Peyer's patch (tissue), 4 donors: ENCODE data around the gene SEMA4A. TPM values are rescaled to one million over a fixed set of nuclear protein-coding genes. Genes with fewer than 3 reads are reported as not detected.

Experiments used
- DNase-seq, 3 donors: peaks; one replicate each; pipeline ENCODE4 v3.0.0-alpha.2; 2017 to 2019
- H3K27ac ChIP-seq, 4 donors: fragments of 200-600 bp; sonication (generic); one replicate each; pipeline ENCODE4 v1.5.1; 2016 to 2019
- H3K27me3 ChIP-seq, 2 donors: fragments of 200-600 bp; sonication (generic); one replicate each; pipeline ENCODE4 v1.5.1; 2019
- H3K36me3 ChIP-seq, 3 donors: fragments of 200-600 bp; sonication (generic); one replicate each; pipeline ENCODE4 v1.5.1; 2016 to 2019
- H3K4me1 ChIP-seq, 4 donors: fragments of 200-600 bp; sonication (generic); one replicate each; pipeline ENCODE4 v1.5.1; 2016 to 2019
- H3K4me3 ChIP-seq, 4 donors: fragments of 200-600 bp; sonication (generic); 1 replicate in 3 of 4; 2 replicates in 1 of 4; pipeline ENCODE4 v1.5.1; 2016 to 2019; ENCODE audit warnings: mild to moderate bottlenecking in 1 of 4
- H3K9me3 ChIP-seq, 4 donors: fragments of 200-600 bp; sonication (generic); one replicate each; pipeline ENCODE4 v1.5.1; 2016 to 2019; ENCODE audit warnings: mild to moderate bottlenecking in 1 of 4
- POLR2A ChIP-seq, 2 donors: fragments of 450-650 bp; IDR thresholded peaks; one replicate each; pipeline ENCODE4 v1.5.1; 2017; ENCODE audit warnings: antibody characterized with exemption in 2 of 2, mild to moderate bottlenecking in 2 of 2, moderate library complexity in 2 of 2
- total RNA-seq, 4 donors: library from RNA; depleted of rRNA; stranded (reverse); fragments of >200 nt; gene quantifications; one replicate each; pipeline ENCODE4 v1.1.0, GENCODE V29; 2016
- TF ChIP-seq, protein P1 (sequence below), 6 experiments: fragments of 450-650 bp in 4 of 6; fragments of 200-600 bp in 2 of 6; sonication (generic) in 1 of 6; IDR thresholded peaks; one replicate each; pipeline ENCODE4 v1.5.1; 2017 to 2019; ENCODE audit warnings: antibody characterized with exemption in 6 of 6, mild to moderate bottlenecking in 3 of 6, moderate library complexity in 1 of 6

The SEMA4A gene
- total RNA-seq, 4 donors from 2014 or later, result 1.5 to 19.0 (median 3.2) TPM

DNA sequence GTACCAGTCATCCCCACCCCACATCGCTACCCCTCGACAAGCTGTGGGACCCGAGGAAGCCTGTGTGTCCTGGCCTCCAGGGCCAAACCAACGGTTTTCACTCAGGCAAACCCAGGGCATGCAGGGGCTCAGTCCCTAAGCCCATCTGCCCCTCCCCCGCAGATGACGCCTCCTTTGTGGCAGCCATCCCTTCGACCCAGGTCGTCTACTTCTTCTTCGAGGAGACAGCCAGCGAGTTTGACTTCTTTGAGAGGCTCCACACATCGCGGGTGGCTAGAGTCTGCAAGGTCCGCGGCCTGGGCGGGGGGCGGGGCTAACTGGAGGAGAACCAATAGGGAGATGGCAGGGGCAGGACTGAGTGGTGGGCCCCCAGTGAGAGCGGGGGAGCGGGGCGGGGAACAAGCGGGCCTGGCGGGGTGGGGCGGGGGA is 7.4 kb downstream of the SEMA4A start:
- no peak for TF ChIP-seq POLR2A (IDR thresholded peaks at IDR 0.05)
- TF ChIP-seq, protein P1, sequence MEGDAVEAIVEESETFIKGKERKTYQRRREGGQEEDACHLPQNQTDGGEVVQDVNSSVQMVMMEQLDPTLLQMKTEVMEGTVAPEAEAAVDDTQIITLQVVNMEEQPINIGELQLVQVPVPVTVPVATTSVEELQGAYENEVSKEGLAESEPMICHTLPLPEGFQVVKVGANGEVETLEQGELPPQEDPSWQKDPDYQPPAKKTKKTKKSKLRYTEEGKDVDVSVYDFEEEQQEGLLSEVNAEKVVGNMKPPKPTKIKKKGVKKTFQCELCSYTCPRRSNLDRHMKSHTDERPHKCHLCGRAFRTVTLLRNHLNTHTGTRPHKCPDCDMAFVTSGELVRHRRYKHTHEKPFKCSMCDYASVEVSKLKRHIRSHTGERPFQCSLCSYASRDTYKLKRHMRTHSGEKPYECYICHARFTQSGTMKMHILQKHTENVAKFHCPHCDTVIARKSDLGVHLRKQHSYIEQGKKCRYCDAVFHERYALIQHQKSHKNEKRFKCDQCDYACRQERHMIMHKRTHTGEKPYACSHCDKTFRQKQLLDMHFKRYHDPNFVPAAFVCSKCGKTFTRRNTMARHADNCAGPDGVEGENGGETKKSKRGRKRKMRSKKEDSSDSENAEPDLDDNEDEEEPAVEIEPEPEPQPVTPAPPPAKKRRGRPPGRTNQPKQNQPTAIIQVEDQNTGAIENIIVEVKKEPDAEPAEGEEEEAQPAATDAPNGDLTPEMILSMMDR (IDR thresholded peaks at IDR 0.05), result no peak
- Histone ChIP-seq H3K27me3 (no peaks in the 10 kb centered on the region), H3K4me3 (peak overlapping the region; percentile 35 to 58 (median 45)), H3K4me1 (peaks cover 0 to 16% (median 0%) of the 10 kb centered on the region in 4 donors), H3K9me3 (no peaks in the 10 kb centered on the region), H3K27ac (peak overlapping the region in 2 of 4 donors; percentile 55 to 72), H3K36me3 (no peaks in the 10 kb centered on the region)
- peak; percentile 74 to 88 (median 82) for DNase-seq

DNA sequence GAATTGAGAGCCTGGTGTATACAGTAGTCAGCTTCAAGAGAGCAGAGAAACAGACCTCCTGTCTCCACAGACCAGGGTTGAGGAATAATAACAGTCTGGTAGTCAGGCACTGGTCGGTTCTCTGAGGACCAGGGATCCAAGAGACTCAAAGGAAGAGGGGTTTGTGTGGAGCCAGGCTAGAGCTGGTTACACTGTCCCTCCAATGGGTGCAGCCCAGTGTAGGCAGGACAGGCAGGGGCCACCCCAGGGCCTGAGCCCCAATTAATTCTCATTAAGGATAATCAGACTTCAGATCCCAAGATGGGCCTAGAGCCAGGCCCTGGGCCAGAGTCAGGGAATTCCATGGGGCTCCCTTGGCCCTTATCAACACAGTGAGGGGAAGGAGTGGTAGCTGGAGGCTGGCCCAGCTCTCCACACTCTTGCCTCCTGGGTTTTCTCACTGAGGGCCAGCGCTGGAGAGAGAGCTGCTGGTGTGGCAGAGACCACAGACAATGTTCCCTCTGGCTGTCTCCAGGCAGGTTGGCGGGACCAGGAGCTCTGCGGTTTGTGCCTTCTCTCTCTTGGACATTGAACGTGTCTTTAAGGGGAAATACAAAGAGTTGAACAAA is 9.1 kb downstream of the SEMA4A start:
- Histone ChIP-seq H3K27me3 (no peaks in the 10 kb centered on the region), H3K4me1 (peaks cover 0 to 16% (median 0%) of the 10 kb centered on the region in 4 donors), H3K4me3 (no peak overlapping the region), H3K27ac (no peak overlapping the region), H3K9me3 (no peaks in the 10 kb centered on the region), H3K36me3 (no peaks in the 10 kb centered on the region)
- DNase-seq, result no peak
- no peak for TF ChIP-seq POLR2A (IDR thresholded peaks at IDR 0.05)
- TF ChIP-seq, protein P1 (IDR thresholded peaks at IDR 0.05), result no peak

DNA sequence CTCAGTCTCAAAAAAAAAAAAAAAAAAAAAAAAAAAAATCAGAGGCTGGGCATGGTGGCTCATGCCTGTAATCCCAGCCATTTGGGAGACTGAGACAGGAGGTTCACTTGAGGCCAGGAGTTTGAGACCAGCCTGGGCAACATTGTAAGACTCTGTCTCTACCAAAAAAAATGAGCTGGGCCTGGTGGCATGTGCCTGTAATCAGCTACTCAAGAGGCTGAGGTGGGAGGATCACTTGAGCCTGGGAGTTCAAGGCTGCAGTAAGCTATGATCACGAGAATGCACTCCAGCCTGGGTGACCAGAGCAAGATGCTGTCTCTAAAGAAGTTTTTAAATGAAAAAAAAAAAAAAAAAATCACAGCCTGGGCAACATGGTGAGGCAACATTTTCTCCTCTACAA is 10.3 kb downstream of the SEMA4A start:
- Histone ChIP-seq H3K4me1 (peaks cover 0 to 16% (median 0%) of the 10 kb centered on the region in 4 donors), H3K4me3 (no peak overlapping the region), H3K27ac (no peak overlapping the region), H3K36me3 (no peaks in the 10 kb centered on the region), H3K9me3 (no peaks in the 10 kb centered on the region), H3K27me3 (no peaks in the 10 kb centered on the region)
- TF ChIP-seq, protein P1 (IDR thresholded peaks at IDR 0.05), result no peak
- no peak for TF ChIP-seq POLR2A (IDR thresholded peaks at IDR 0.05)
- DNase-seq, result no peak

DNA sequence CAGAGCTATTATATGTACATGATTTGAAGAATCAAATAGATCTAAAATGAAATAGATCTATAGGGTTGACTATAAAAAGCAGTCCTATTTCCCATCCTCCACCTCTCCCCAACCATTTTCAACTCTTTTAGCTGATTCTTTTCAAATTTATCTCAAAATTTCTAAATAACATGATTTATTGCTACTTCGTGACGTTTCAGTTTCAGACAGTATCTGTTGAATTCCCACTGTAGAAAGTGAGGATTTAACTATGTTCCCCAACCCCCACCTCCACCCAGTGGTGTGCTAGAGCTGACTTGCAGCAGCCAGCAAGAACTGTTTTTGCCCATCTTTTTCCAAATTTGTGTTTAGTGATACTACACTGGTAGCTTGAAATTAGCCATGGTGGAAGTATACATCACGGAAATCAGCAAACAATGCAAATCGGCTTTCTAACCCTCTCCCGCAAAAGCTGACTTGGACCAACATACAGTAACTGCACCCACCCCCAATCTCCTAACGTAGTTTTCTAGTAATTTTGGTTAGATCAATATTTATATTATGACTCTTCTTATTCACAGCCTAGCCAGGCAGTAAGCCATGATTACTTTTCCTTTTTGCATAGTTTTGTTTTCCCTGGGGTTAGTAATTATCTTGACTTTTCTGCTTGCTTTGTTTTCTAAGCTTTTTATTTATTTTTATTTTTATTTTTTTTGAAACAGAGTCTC is 10.9 kb downstream of the SEMA4A start:
- TF ChIP-seq POLR2A (IDR thresholded peaks at IDR 0.05), result no peak
- TF ChIP-seq, protein P1 (IDR thresholded peaks at IDR 0.05), result no peak
- Histone ChIP-seq H3K27me3 (no peaks in the 10 kb centered on the region), H3K4me3 (no peak overlapping the region), H3K9me3 (no peaks in the 10 kb centered on the region), H3K36me3 (no peaks in the 10 kb centered on the region), H3K27ac (no peak overlapping the region), H3K4me1 (peaks cover 0 to 16% (median 0%) of the 10 kb centered on the region in 4 donors)
- no peak for DNase-seq

DNA sequence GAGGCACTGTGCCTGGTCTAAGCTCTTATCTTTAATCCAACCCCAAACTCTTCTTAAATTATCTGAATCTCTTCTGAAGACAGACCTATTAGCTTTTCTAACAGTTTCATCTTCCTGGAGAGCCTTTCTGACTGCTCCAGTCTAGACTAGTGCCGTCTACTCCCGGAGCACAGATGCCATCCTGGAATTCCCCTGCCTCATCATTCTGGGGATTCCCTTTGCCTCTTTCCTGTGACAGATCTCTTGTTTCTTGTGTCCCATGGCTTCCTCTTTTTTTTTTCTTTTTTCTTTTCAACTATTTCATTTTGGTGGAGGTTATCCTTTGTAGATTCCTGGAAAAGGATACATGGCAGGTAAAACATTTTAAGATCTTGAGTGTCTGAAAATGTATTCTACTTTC is 11.7 kb downstream of the SEMA4A start:
- Histone ChIP-seq H3K9me3 (no peaks in the 10 kb centered on the region), H3K36me3 (no peaks in the 10 kb centered on the region), H3K27ac (no peak overlapping the region), H3K27me3 (no peaks in the 10 kb centered on the region), H3K4me3 (no peak overlapping the region), H3K4me1 (peaks cover 0 to 16% (median 0%) of the 10 kb centered on the region in 4 donors)
- no peak for DNase-seq
- TF ChIP-seq, protein P1 (IDR thresholded peaks at IDR 0.05), result no peak
- TF ChIP-seq POLR2A (IDR thresholded peaks at IDR 0.05), result no peak
